ENCODE data around the gene TBCK. TPM values are rescaled to one million over a fixed set of nuclear protein-coding genes. Genes with fewer than 3 reads are reported as not detected.
A peak's percentile ranks its signal among the peaks of the same experiment; 100 is the strongest.

TBCK gene
- total and polyA plus RNA-seq, 2 of the 13 experiments (the other 11 are each of a cell fraction or from before 2014, with no cell fraction given) = 51.0 to 62.4 TPM

GRCh38 chr4:106258145-106259045 is 57.6 kb downstream of the TBCK start (continued):
- TF ChIP-seq ARID5B (CRISPR knock-in tag; IDR thresholded peaks at IDR 0.05) = peak; percentile 97
- TF ChIP-seq DDIT3 (CRISPR knock-in tag; IDR thresholded peaks at IDR 0.05) = peak; percentile 78; the same call in 1 of the 2 replicates
- peak; percentile 100 for TF ChIP-seq HOXD1 (CRISPR knock-in tag; IDR thresholded peaks at IDR 0.05)
- peak; percentile 96 for TF ChIP-seq MED1 (CRISPR knock-in tag; IDR thresholded peaks at IDR 0.05)
- TF ChIP-seq ZNF263 (CRISPR knock-in tag; IDR thresholded peaks at IDR 0.05) = no peak
- TF ChIP-seq YEATS4 (CRISPR knock-in tag; IDR thresholded peaks at IDR 0.05; ENCODE audit: borderline replicate concordance) = no peak
- TF ChIP-seq MAF1 (CRISPR knock-in tag; IDR thresholded peaks at IDR 0.05; ENCODE audit: borderline replicate concordance) = no peak
- TF ChIP-seq FOXJ3 (CRISPR knock-in tag; IDR thresholded peaks at IDR 0.05; ENCODE audit: borderline replicate concordance) = peak; percentile 98; the same call in 1 of the 2 replicates
- TF ChIP-seq CHCHD3 (CRISPR knock-in tag; IDR thresholded peaks at IDR 0.05) = no peak
- TF ChIP-seq ATF4 (CRISPR knock-in tag; IDR thresholded peaks at IDR 0.05) = peak in 1 of 2 experiments; percentile 93; a peak in 2 of 4 replicates
- no peak for TF ChIP-seq SRSF4 (IDR thresholded peaks at IDR 0.05; ENCODE audit: low read depth, low read length, poor library complexity, severe bottlenecking)
- TF ChIP-seq NR3C1 (CRISPR knock-in tag; IDR thresholded peaks at IDR 0.05) = no peak
- peak; percentile 58; the same call in 1 of the 2 replicates for TF ChIP-seq CEBPB (IDR thresholded peaks at IDR 0.05; ENCODE audit: borderline replicate concordance, low read depth, low read length)
- TF ChIP-seq ZNF232 (CRISPR knock-in tag; IDR thresholded peaks at IDR 0.05; ENCODE audit: borderline replicate concordance) = no peak
- peak; percentile 28 for TF ChIP-seq TBL1XR1 (IDR thresholded peaks at IDR 0.05; ENCODE audit: borderline replicate concordance, low read length, partially characterized antibody)
- TF ChIP-seq ATF1 (CRISPR knock-in tag; IDR thresholded peaks at IDR 0.05) = peak; percentile 76
- TF ChIP-seq ZFP1 (CRISPR knock-in tag; IDR thresholded peaks at IDR 0.05) = peak; percentile 86
- peak; percentile 63; the same call in 1 of the 2 replicates for TF ChIP-seq ZBTB25 (CRISPR knock-in tag; IDR thresholded peaks at IDR 0.05)
- peak; percentile 79 for TF ChIP-seq HOMEZ (CRISPR knock-in tag; IDR thresholded peaks at IDR 0.05; ENCODE audit: low read depth)
- TF ChIP-seq ZNF414 (CRISPR knock-in tag; IDR thresholded peaks at IDR 0.05) = no peak
- no peak for TF ChIP-seq ZNF737 (CRISPR knock-in tag; IDR thresholded peaks at IDR 0.05; ENCODE audit: borderline replicate concordance)
